SK-N-MC (cell line): ENCODE results near the gene VOPP1.

Source experiments
- DNase-seq: peaks from one replicate; pipeline ENCODE4 v3.0.0-alpha.2; 2011; ENCODE audit warnings: low read depth, low spot score
- H3K27ac ChIP-seq: fragments of 200-600 bp; sonication (generic); 2 replicates; pipeline ENCODE4 v1.5.1; 2016; ENCODE audit warnings: mixed run types
- H3K36me3 ChIP-seq: fragments of 200-600 bp; sonication (generic); 2 replicates; pipeline ENCODE4 v1.6.1; 2017; ENCODE audit warnings: antibody characterized with exemption, low read length, mixed read lengths; ENCODE audit not compliant: insufficient read depth
- H3K4me3 ChIP-seq: fragments of 200-600 bp; sonication (generic); 2 replicates; pipeline ENCODE4 v1.5.1; 2016
- H3K9ac ChIP-seq: fragments of 200-600 bp; sonication (generic); 2 replicates; pipeline ENCODE4 v1.8.0; 2017; ENCODE audit warnings: mixed run types, mixed read lengths; ENCODE audit not compliant: insufficient read length
- H3K9me3 ChIP-seq: fragments of 200-600 bp; sonication (generic); 2 replicates; pipeline ENCODE4 v1.6.1; 2017; ENCODE audit warnings: low read depth, mild to moderate bottlenecking, antibody characterized with exemption, low read length, moderate library complexity, mixed read lengths
- EZH2 ChIP-seq: fragments of 200-600 bp; sonication (generic); IDR thresholded peaks from one replicate; pipeline ENCODE4 v1.6.1; 2017; ENCODE audit warnings: antibody characterized with exemption
- FOXP2 ChIP-seq: optimal IDR thresholded peaks from 2 replicates; pipeline ENCODE3; 2011; ENCODE audit warnings: mild to moderate bottlenecking, moderate library complexity; ENCODE audit not compliant: insufficient read depth; ENCODE audit errors: extremely low read length, control extremely low read depth
- POLR2AphosphoS5 ChIP-seq: IDR thresholded peaks from 2 replicates; pipeline ENCODE4 v1.6.1; 2012; ENCODE audit warnings: mild to moderate bottlenecking, low read depth, low read length, borderline replicate concordance

Gene VOPP1

GRCh38 chr7:55570218-55570873, 2.0 kb downstream of the VOPP1 start:
- TF ChIP-seq EZH2 = no peak
- no peak for TF ChIP-seq FOXP2
- no peak for TF ChIP-seq POLR2AphosphoS5
- DNase-seq = no peak
- no peaks in the 10 kb centered on the region for H3K36me3 ChIP-seq
- no peak overlapping the region; the same call in 1 of the 2 replicates for H3K27ac ChIP-seq
- H3K9ac ChIP-seq = no peak overlapping the region
- 0 out of 2 replicates have a peak overlapping the region, but pooled peaks have one; percentile 25 for H3K4me3 ChIP-seq
- no peaks in the 10 kb centered on the region for H3K9me3 ChIP-seq

- no peak for DNase-seq
- no peak overlapping the region for H3K9ac ChIP-seq
- H3K4me3 ChIP-seq = no peak overlapping the region
Observed at GRCh38 chr7:55569797-55570196, 2.5 kb downstream of the VOPP1 start.

GRCh38 chr7:55569269-55569663, 3.0 kb downstream of the VOPP1 start:
- no peak overlapping the region for H3K9ac ChIP-seq
- no peaks in the 10 kb centered on the region for H3K9me3 ChIP-seq
- H3K4me3 ChIP-seq = no peak overlapping the region
- TF ChIP-seq FOXP2 (no peak), POLR2AphosphoS5 (no peak), EZH2 (no peak)
- DNase-seq = no peak
- H3K36me3 ChIP-seq = no peaks in the 10 kb centered on the region
- no peak overlapping the region for H3K27ac ChIP-seq

More at GRCh38 chr7:55569797-55570196, 2.5 kb downstream of the VOPP1 start:
- TF ChIP-seq POLR2AphosphoS5 = no peak
- TF ChIP-seq EZH2 = no peak
- no peak for TF ChIP-seq FOXP2
- Histone ChIP-seq H3K36me3 (no peaks in the 10 kb centered on the region), H3K27ac (no peak overlapping the region), H3K9me3 (no peaks in the 10 kb centered on the region)

- Histone ChIP-seq H3K9me3 (no peaks in the 10 kb centered on the region), H3K27ac (no peak overlapping the region), H3K36me3 (no peaks in the 10 kb centered on the region), H3K4me3 (no peak overlapping the region), H3K9ac (peak overlapping the region; percentile 20)
- DNase-seq = no peak
- TF ChIP-seq FOXP2 (no peak), POLR2AphosphoS5 (no peak), EZH2 (no peak)
Observed at GRCh38 chr7:55568613-55569268, 3.6 kb downstream of the VOPP1 start.

GRCh38 chr7:55567571-55567970, 4.7 kb downstream of the VOPP1 start:
- TF ChIP-seq FOXP2 (no peak), POLR2AphosphoS5 (no peak), EZH2 (no peak)
- Histone ChIP-seq H3K27ac (no peak overlapping the region), H3K4me3 (no peak overlapping the region)

GRCh38 chr7:55565681-55566080, 6.6 kb downstream of the VOPP1 start:
- H3K36me3 ChIP-seq = no peaks in the 10 kb centered on the region
- H3K4me3 ChIP-seq = no peak overlapping the region
- TF ChIP-seq EZH2 = no peak
- no peak for TF ChIP-seq POLR2AphosphoS5
- TF ChIP-seq FOXP2 = no peak
- no peak for DNase-seq
- H3K9me3 ChIP-seq = no peaks in the 10 kb centered on the region
- H3K27ac ChIP-seq = no peak overlapping the region
- H3K9ac ChIP-seq = no peak overlapping the region

More at GRCh38 chr7:55567571-55567970, 4.7 kb downstream of the VOPP1 start:
- no peaks in the 10 kb centered on the region for H3K36me3 ChIP-seq
- H3K9ac ChIP-seq = no peak overlapping the region
- DNase-seq = no peak
- no peaks in the 10 kb centered on the region for H3K9me3 ChIP-seq

- Histone ChIP-seq H3K9me3 (no peaks in the 10 kb centered on the region), H3K9ac (no peak overlapping the region), H3K4me3 (no peak overlapping the region), H3K27ac (no peak overlapping the region), H3K36me3 (no peaks in the 10 kb centered on the region)
- DNase-seq = no peak
- no peak for TF ChIP-seq POLR2AphosphoS5
- no peak for TF ChIP-seq FOXP2
- no peak for TF ChIP-seq EZH2
Observed at GRCh38 chr7:55563596-55564325, 8.5 kb downstream of the VOPP1 start.

GRCh38 chr7:55561690-55562089, 10.6 kb downstream of the VOPP1 start:
- no peak for DNase-seq
- H3K4me3 ChIP-seq = no peak overlapping the region
- no peaks in the 10 kb centered on the region for H3K36me3 ChIP-seq
- no peaks in the 10 kb centered on the region for H3K9me3 ChIP-seq
- no peak overlapping the region for H3K9ac ChIP-seq
- no peak overlapping the region for H3K27ac ChIP-seq
- TF ChIP-seq FOXP2 (no peak), POLR2AphosphoS5 (no peak), EZH2 (no peak)
